OCI-LY3 (cell line): ENCODE measurements around the gene BTRC.

ENCODE experiments used
- CTCF ChIP-seq: fragments of 200-600, 300-600 bp; sonication (generic); IDR thresholded peaks from 2 replicates; pipeline ENCODE4 v1.5.1; 2014; ENCODE audit warnings: antibody characterized with exemption, low read length, low read depth
- EZH2phosphoT487 ChIP-seq: fragments of 200-600 bp; shearing (Covaris generic); IDR thresholded peaks from 2 replicates; pipeline ENCODE4 v1.6.1; 2018; ENCODE audit warnings: antibody characterized with exemption, mixed run types, low read depth

- TF ChIP-seq CTCF (no peak), EZH2phosphoT487 (no peak)
These were observed 30.5 kb upstream of the BTRC start for GRCh38 chr10:101323495-101323894.
